Measurements from ENCODE around the gene BICD2.
A peak's percentile ranks its signal among the peaks of the same experiment; 100 is the strongest.

BICD2 gene

GRCh38 chr9:92727716-92728700 is 36.6 kb downstream of the BICD2 start:
- peak; percentile 12 for DNase-seq (ENCODE audit: low spot score)

- peak; percentile 53 for DNase-seq (ENCODE audit: low spot score)
Observed at GRCh38 chr9:92726971-92727715, 37.5 kb downstream of the BICD2 start.

- DNase-seq (ENCODE audit: low spot score), result peak; percentile 25
Observed at GRCh38 chr9:92726348-92726747, 38.3 kb downstream of the BICD2 start.

GRCh38 chr9:92725766-92726165 is 38.9 kb downstream of the BICD2 start:
- peak; percentile 6 for DNase-seq (ENCODE audit: low spot score)

GRCh38 chr9:92725266-92725545 is 39.4 kb downstream of the BICD2 start:
- DNase-seq (ENCODE audit: low spot score), result peak; percentile 12

- DNase-seq (ENCODE audit: low spot score), result peak; percentile 18
Observed at GRCh38 chr9:92724528-92725265, 39.9 kb downstream of the BICD2 start.

- peak; percentile 6 for DNase-seq (ENCODE audit: low spot score)
Observed at GRCh38 chr9:92723801-92724323, 40.8 kb downstream of the BICD2 start.

GRCh38 chr9:92723299-92723625 is 41.4 kb downstream of the BICD2 start:
- DNase-seq (ENCODE audit: low spot score), result no peak

GRCh38 chr9:92722386-92723298 is 42.0 kb downstream of the BICD2 start:
- peak; percentile 8 for DNase-seq (ENCODE audit: low spot score)

- no peak for DNase-seq (ENCODE audit: low spot score)
Observed at GRCh38 chr9:92721548-92721947, 43.1 kb downstream of the BICD2 start.

- DNase-seq (ENCODE audit: low spot score), result peak; percentile 9
Observed at GRCh38 chr9:92720807-92721535, 43.7 kb downstream of the BICD2 start.

- peak; percentile 10 for DNase-seq (ENCODE audit: low spot score)
Observed at GRCh38 chr9:92720209-92720765, 44.3 kb downstream of the BICD2 start.

- peak; percentile 18 for DNase-seq (ENCODE audit: low spot score)
Observed at GRCh38 chr9:92719028-92719647, 45.5 kb downstream of the BICD2 start.

GRCh38 chr9:92718086-92719001 is 46.3 kb downstream of the BICD2 start:
- peak; percentile 24 for DNase-seq (ENCODE audit: low spot score)

GRCh38 chr9:92717201-92718085 is 47.2 kb downstream of the BICD2 start:
- DNase-seq (ENCODE audit: low spot score), result peak; percentile 33

GRCh38 chr9:92716557-92716956 is 48.1 kb downstream of the BICD2 start:
- peak; percentile 87 for DNase-seq (ENCODE audit: low spot score)

- peak; percentile 17 for DNase-seq (ENCODE audit: low spot score)
Observed at GRCh38 chr9:92715488-92716231, 49.0 kb downstream of the BICD2 start.
